ENCODE results near the gene CFL1. TPM values are rescaled to one million over a fixed set of nuclear protein-coding genes. Genes with fewer than 3 reads are reported as not detected.

The CFL1 gene
- total and polyA plus RNA-seq, 2 experiments from 2014 or later, result 1,393 to 2,124 TPM

DNA sequence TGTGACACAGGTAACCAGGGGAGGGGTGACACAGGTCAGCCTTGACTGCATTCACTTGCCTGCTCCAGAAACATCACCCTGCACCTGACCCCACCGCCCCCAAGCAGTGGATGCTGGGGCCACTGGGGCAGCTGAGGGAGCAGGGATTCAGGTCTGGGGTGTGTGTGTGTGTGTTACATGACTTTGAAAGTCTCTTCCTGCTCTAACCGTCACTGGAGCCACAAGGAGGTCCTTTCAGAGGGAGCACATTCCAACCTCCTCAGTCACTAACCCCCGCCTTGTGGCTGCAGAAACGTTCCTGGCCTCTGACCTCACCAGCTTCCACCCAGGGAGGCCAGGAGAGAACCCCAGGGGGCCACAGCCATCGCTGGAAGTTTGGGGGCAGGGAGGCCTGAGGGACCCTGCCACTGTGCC lies 45.1 kb upstream of the CFL1 start:
- DNase-seq (ENCODE audit: low spot score) (peak; percentile 72), ATAC-seq (peak; percentile 10)
- H3K79me2 ChIP-seq (replicated peaks; ENCODE audit: insufficient read depth), result no peaks in the 10 kb centered on the region
- peaks cover 16% of the 10 kb centered on the region for H3F3A ChIP-seq (replicated peaks; ENCODE audit: low read depth)
- H3K4me2 ChIP-seq, result peak overlapping the region; percentile 40; the same call in 1 of the 2 replicates
- H3K27ac ChIP-seq (ENCODE audit: low read depth), result no peak overlapping the region
- H3K4me1 ChIP-seq (ENCODE audit: insufficient read depth), result peaks cover 8% of the 10 kb centered on the region
- no peak overlapping the region for H3K4me3 ChIP-seq
- peaks cover 61% of the 10 kb centered on the region for H3K27me3 ChIP-seq (ENCODE audit: insufficient read depth)
- peaks cover 47% of the 10 kb centered on the region for H3K27me3 Mint-ChIP-seq (ENCODE audit: insufficient read depth, low read depth, poor library complexity)
- H3K27ac Mint-ChIP-seq, result no peak overlapping the region
- no peaks in the 10 kb centered on the region for H3K36me3 Mint-ChIP-seq (ENCODE audit: low read depth)
- TF ChIP-seq POLR2AphosphoS5 (IDR thresholded peaks at IDR 0.05; ENCODE audit: low read depth) (no peak), NANOG (IDR thresholded peaks at IDR 0.05; ENCODE audit: borderline replicate concordance) (no peak), EZH2 (IDR thresholded peaks at IDR 0.05; ENCODE audit: low read depth, unreplicated experiment) (no peak), EZH2phosphoT487 (IDR thresholded peaks at IDR 0.05; ENCODE audit: unreplicated experiment) (no peak), CREB1 (CRISPR knock-in tag; IDR thresholded peaks at IDR 0.05; ENCODE audit: low read depth) (no peak)
- TF ChIP-seq, protein P1, sequence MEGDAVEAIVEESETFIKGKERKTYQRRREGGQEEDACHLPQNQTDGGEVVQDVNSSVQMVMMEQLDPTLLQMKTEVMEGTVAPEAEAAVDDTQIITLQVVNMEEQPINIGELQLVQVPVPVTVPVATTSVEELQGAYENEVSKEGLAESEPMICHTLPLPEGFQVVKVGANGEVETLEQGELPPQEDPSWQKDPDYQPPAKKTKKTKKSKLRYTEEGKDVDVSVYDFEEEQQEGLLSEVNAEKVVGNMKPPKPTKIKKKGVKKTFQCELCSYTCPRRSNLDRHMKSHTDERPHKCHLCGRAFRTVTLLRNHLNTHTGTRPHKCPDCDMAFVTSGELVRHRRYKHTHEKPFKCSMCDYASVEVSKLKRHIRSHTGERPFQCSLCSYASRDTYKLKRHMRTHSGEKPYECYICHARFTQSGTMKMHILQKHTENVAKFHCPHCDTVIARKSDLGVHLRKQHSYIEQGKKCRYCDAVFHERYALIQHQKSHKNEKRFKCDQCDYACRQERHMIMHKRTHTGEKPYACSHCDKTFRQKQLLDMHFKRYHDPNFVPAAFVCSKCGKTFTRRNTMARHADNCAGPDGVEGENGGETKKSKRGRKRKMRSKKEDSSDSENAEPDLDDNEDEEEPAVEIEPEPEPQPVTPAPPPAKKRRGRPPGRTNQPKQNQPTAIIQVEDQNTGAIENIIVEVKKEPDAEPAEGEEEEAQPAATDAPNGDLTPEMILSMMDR (conservative IDR thresholded peaks at IDR 0.05; ENCODE audit: low read depth in 2 of 2), result no peak
- peaks cover 2% of the 10 kb centered on the region; the same call in 1 of the 3 replicates for H3K9me3 Mint-ChIP-seq
- H3K4me3 Mint-ChIP-seq, result no peak overlapping the region
- H2AFZ ChIP-seq, result no peak overlapping the region
- H3K4me1 Mint-ChIP-seq, result peaks cover 7% of the 10 kb centered on the region; the same call in 2 of the 3 replicates
- no peaks in the 10 kb centered on the region for H3K36me3 ChIP-seq (ENCODE audit: insufficient read depth)
- no peaks in the 10 kb centered on the region for H3K9me2 ChIP-seq (ENCODE audit: insufficient read depth)
- no peaks in the 10 kb centered on the region for H4K20me1 ChIP-seq (replicated peaks; ENCODE audit: insufficient read depth)

DNA sequence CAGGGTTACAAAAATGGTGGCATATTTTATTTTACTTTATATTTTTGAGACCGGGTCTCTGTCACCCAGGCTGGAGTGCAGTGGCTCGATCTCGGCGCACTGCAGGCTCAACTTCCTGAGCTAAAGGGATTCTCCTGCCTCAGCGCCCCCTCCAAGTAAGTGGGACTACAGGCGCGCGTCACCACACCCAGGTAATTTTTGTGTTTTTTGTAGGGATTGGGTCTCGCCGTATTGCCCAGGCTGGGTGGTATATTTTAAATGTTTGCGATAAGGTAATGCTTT lies 42.9 kb upstream of the CFL1 start:
- H3K9me3 Mint-ChIP-seq, result peaks cover 2% of the 10 kb centered on the region; the same call in 1 of the 3 replicates
- peak overlapping the region; percentile 58 for H3K4me3 Mint-ChIP-seq
- H2AFZ ChIP-seq, result no peak overlapping the region
- H3K79me2 ChIP-seq (replicated peaks; ENCODE audit: insufficient read depth), result no peaks in the 10 kb centered on the region
- H3K4me1 ChIP-seq (ENCODE audit: insufficient read depth), result peaks cover 8% of the 10 kb centered on the region
- no peak for DNase-seq (ENCODE audit: low spot score)
- H3K4me2 ChIP-seq, result peak overlapping the region; percentile 78
- ATAC-seq, result no peak
- no peak overlapping the region for H3K27ac Mint-ChIP-seq
- peaks cover 7% of the 10 kb centered on the region; the same call in 2 of the 3 replicates for H3K4me1 Mint-ChIP-seq
- no peaks in the 10 kb centered on the region for H3K9me2 ChIP-seq (ENCODE audit: insufficient read depth)
- peaks cover 16% of the 10 kb centered on the region for H3F3A ChIP-seq (replicated peaks; ENCODE audit: low read depth)
- TF ChIP-seq ZNF462 (CRISPR knock-in tag; IDR thresholded peaks at IDR 0.05), result no peak
- TF ChIP-seq ZNF114 (CRISPR knock-in tag; IDR thresholded peaks at IDR 0.05), result no peak
- H3K27me3 ChIP-seq (ENCODE audit: insufficient read depth), result peaks cover 60% of the 10 kb centered on the region
- H3K36me3 ChIP-seq (ENCODE audit: insufficient read depth), result no peaks in the 10 kb centered on the region
- no peaks in the 10 kb centered on the region for H3K36me3 Mint-ChIP-seq (ENCODE audit: low read depth)
- peak overlapping the region; percentile 74; the same call in 1 of the 2 replicates for H3K4me3 ChIP-seq
- H3K27me3 Mint-ChIP-seq (ENCODE audit: insufficient read depth, low read depth, poor library complexity), result peaks cover 57% of the 10 kb centered on the region
- no peak overlapping the region for H3K27ac ChIP-seq (ENCODE audit: low read depth)
- no peaks in the 10 kb centered on the region for H4K20me1 ChIP-seq (replicated peaks; ENCODE audit: insufficient read depth)

Measured in GM23338 (cell line).